ENCODE results near the gene ITGA1.

GRCh38 chr5:52938226-52938625 lies 150.5 kb downstream of the ITGA1 start:
- TF ChIP-seq, protein P1, sequence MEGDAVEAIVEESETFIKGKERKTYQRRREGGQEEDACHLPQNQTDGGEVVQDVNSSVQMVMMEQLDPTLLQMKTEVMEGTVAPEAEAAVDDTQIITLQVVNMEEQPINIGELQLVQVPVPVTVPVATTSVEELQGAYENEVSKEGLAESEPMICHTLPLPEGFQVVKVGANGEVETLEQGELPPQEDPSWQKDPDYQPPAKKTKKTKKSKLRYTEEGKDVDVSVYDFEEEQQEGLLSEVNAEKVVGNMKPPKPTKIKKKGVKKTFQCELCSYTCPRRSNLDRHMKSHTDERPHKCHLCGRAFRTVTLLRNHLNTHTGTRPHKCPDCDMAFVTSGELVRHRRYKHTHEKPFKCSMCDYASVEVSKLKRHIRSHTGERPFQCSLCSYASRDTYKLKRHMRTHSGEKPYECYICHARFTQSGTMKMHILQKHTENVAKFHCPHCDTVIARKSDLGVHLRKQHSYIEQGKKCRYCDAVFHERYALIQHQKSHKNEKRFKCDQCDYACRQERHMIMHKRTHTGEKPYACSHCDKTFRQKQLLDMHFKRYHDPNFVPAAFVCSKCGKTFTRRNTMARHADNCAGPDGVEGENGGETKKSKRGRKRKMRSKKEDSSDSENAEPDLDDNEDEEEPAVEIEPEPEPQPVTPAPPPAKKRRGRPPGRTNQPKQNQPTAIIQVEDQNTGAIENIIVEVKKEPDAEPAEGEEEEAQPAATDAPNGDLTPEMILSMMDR (IDR thresholded peaks at IDR 0.05), result no peak
- TF ChIP-seq POLR2A (IDR thresholded peaks at IDR 0.05) (no peak), EP300 (IDR thresholded peaks at IDR 0.05) (no peak)
